HT1080 (cell line): ENCODE measurements around the gene ATP6V1E1. TPM values are rescaled to one million over a fixed set of nuclear protein-coding genes. Genes with fewer than 3 reads are reported as not detected.

Source experiments
- DNase-seq: peaks from one replicate; pipeline ENCODE4 v3.0.0-alpha.2; 2015; ENCODE audit warnings: low read depth
- total RNA-seq: library from RNA; depleted of rRNA; stranded (reverse); fragments of >200 nt; shearing (Covaris generic); gene quantifications from 2 replicates; pipeline ENCODE4 v1.2.3, GENCODE V29; 2014; rRNA removed

Gene ATP6V1E1
- total RNA-seq, 1 experiment from 2014 or later: 142 TPM

GRCh38 chr22:17548010-17548755 lies 80.4 kb downstream of the ATP6V1E1 start:
- no peak for DNase-seq

GRCh38 chr22:17542452-17542851 lies 86.1 kb downstream of the ATP6V1E1 start:
- DNase-seq: no peak

Other genes starting within 250 kb of the ATP6V1E1 start
- 0.16 TPM in 1 of 2 replicates, not detected in the other for gene SLC25A18, start 65.3 kb downstream of the ATP6V1E1 start, total RNA-seq
- gene BCL2L13, start 10.0 kb upstream of the ATP6V1E1 start, total RNA-seq: 41.4 and 43.8 TPM in 2 replicates
- 178 and 258 TPM in 2 replicates for gene BID, start 145.7 kb upstream of the ATP6V1E1 start, total RNA-seq